NT2/D1 (cell line): Measurements from ENCODE around the gene MTHFD2.

Experiments
- SUZ12 ChIP-seq: IDR thresholded peaks from 2 replicates; pipeline ENCODE4 v1.6.1; 2011; ENCODE audit not compliant: insufficient read length, insufficient read depth; ENCODE audit errors: extremely low read depth
- YY1 ChIP-seq: IDR thresholded peaks from 2 replicates; pipeline ENCODE4 v1.6.1; 2011; ENCODE audit not compliant: insufficient read length, insufficient read depth
- ZNF274 ChIP-seq: IDR thresholded peaks from 2 replicates; pipeline ENCODE4 v1.6.1; 2011; ENCODE audit warnings: mild to moderate bottlenecking, low read depth, low read length

GRCh38 chr2:74168739-74169138, 29.7 kb upstream of the MTHFD2 start:
- TF ChIP-seq YY1, result no peak
- no peak for TF ChIP-seq ZNF274
- no peak for TF ChIP-seq SUZ12
